Transverse colon (tissue), 4 donors: ENCODE data around the gene NEDD4L. TPM values are rescaled to one million over a fixed set of nuclear protein-coding genes. Genes with fewer than 3 reads are reported as not detected.

Source experiments
- DNase-seq: peaks from one replicate; pipeline ENCODE4 v3.0.0-alpha.2; 2019
- H3K27ac ChIP-seq, 4 donors: fragments of 200-600 bp; sonication (generic); 2 replicates each; pipeline ENCODE4 v1.5.1; 2016 to 2018; ENCODE audit warnings: inconsistent platforms in 4 of 4
- H3K27me3 ChIP-seq: fragments of 200-600 bp; sonication (generic); 2 replicates; pipeline ENCODE4 v1.5.1; 2017; ENCODE audit warnings: inconsistent platforms
- H3K36me3 ChIP-seq, 4 donors: fragments of 200-600 bp; sonication (generic); 2 replicates each; pipeline ENCODE4 v1.5.1; 2017 to 2019; ENCODE audit warnings: inconsistent platforms in 4 of 4
- H3K4me1 ChIP-seq, 4 donors: fragments of 200-600 bp; sonication (generic); 2 replicates each; pipeline ENCODE4 v1.5.1; 2017 to 2020; ENCODE audit warnings: inconsistent platforms in 4 of 4
- H3K4me3 ChIP-seq, 4 donors: fragments of 200-600 bp; sonication (generic); 1 replicate in 1 of 4; 2 replicates in 3 of 4; pipeline versions ENCODE4 v1.5.1 to v1.6.1; 2017 to 2019; ENCODE audit warnings: inconsistent platforms in 4 of 4
- H3K9me3 ChIP-seq, 2 donors: fragments of 200-600 bp; sonication (generic); 2 replicates each; pipeline ENCODE4 v1.5.1; 2017 to 2019; ENCODE audit warnings: inconsistent platforms in 2 of 2
- CTCF ChIP-seq, 5 experiments: fragments of 200-600 bp in 3 of 5; fragments of 450-650 bp in 2 of 5; sonication (generic) in 3 of 5; IDR thresholded peaks; 1 replicate in 2 of 5; 2 replicates in 3 of 5; pipeline ENCODE4 v1.5.1; 2016 to 2017; ENCODE audit warnings: antibody characterized with exemption in 5 of 5, inconsistent platforms in 3 of 5, mild to moderate bottlenecking in 2 of 5, moderate library complexity in 1 of 5
- EP300 ChIP-seq: sonication (generic); formaldehyde crosslinking; IDR thresholded peaks from one replicate; pipeline ENCODE4 v1.6.1; 2017; ENCODE audit warnings: antibody characterized with exemption, low read depth
- POLR2A ChIP-seq: fragments of 450-650 bp; IDR thresholded peaks from one replicate; pipeline ENCODE4 v1.6.1; 2016; ENCODE audit warnings: antibody characterized with exemption, mild to moderate bottlenecking, moderate library complexity
- POLR2AphosphoS5 ChIP-seq, 3 donors: sonication (generic); formaldehyde crosslinking; IDR thresholded peaks; one replicate each; pipeline ENCODE4 v1.6.1; 2016; ENCODE audit warnings: antibody characterized with exemption in 3 of 3
- WGBS, 2 donors: methylation state at CpG; one replicate each; pipeline ENCODE4 v1.1.5; 2018; ENCODE audit warnings: low coverage in 1 of 2; 5-methylcytosine and 5-hydroxymethylcytosine counted together
- in situ Hi-C, 4 donors: fragments of 200-750 bp; cut with MboI; loops; one replicate each; pipeline versions ENCODE4 v1.15.0 to v1.15.1; 2017; ENCODE audit warnings: low sequenced_read_pairs in 3 of 4, low pct_ligation_motif_present in 1 of 4, low pct_unique_long_range_greater_than_20kb in 1 of 4
- intact Hi-C: fragments of 100-400 bp; cut with DNase I; formaldehyde crosslinking; loops from one replicate; pipeline ENCODE4 v1.15.1; 2023; ENCODE audit warnings: low total_unique reads
- total RNA-seq, 4 donors: library from RNA; depleted of rRNA; stranded (reverse); fragments of >200 nt; gene quantifications; one replicate each; pipeline ENCODE4 v1.1.0, GENCODE V29; 2016

NEDD4L gene
- total RNA-seq, 4 donors from 2014 or later: 217 to 773 (median 305) TPM

GRCh38 chr18:58125756-58126155 lies 81.7 kb downstream of the NEDD4L start:
- Histone ChIP-seq H3K27ac (no peak overlapping the region), H3K27me3 (no peaks in the 10 kb centered on the region), H3K36me3 (no peaks in the 10 kb centered on the region), H3K4me1 (peaks cover 0 to 18% (median 9%) of the 10 kb centered on the region in 4 donors), H3K9me3 (no peaks in the 10 kb centered on the region), H3K4me3 (no peak overlapping the region)
- no peak for DNase-seq
- WGBS, 2 donors: 90 to 96% methylated on average over 5 to 12 of the region's 12 CpGs
- TF ChIP-seq POLR2AphosphoS5 (IDR thresholded peaks at IDR 0.05): no peak
- no peak for TF ChIP-seq EP300
- no peak for TF ChIP-seq POLR2A
- in situ Hi-C loops: loop anchor here in 3 of 4 donors (10.0 kb wide), 1 partner anchor 241 kb away; no protein-coding TSS in a partner anchor
- intact Hi-C loops: loop anchor here (10.0 kb wide), 1 partner anchor 241 kb away; no protein-coding TSS in a partner anchor

GRCh38 chr18:58128381-58129374 lies 84.7 kb downstream of the NEDD4L start:
- Histone ChIP-seq H3K36me3 (no peaks in the 10 kb centered on the region), H3K27ac (peak overlapping the region in 2 of 4 donors; percentile 50 to 67), H3K4me1 (peaks cover 0 to 13% (median 9%) of the 10 kb centered on the region in 4 donors), H3K4me3 (no peak overlapping the region), H3K27me3 (no peaks in the 10 kb centered on the region), H3K9me3 (no peaks in the 10 kb centered on the region)
- 49 to 61% methylated on average over 10 to 19 of the region's 19 CpGs for WGBS, 2 donors
- intact Hi-C loops: loop anchor here (10.0 kb wide), 1 partner anchor 244 kb away; no protein-coding TSS in a partner anchor
- TF ChIP-seq POLR2AphosphoS5 (IDR thresholded peaks at IDR 0.05): peak in 1 of 3 donors; percentile 30
- TF ChIP-seq EP300: no peak
- in situ Hi-C loops: loop anchor here in 3 of 4 donors (10.0 kb wide), 1 partner anchor 244 kb away; no protein-coding TSS in a partner anchor
- peak; percentile 64 for DNase-seq

- H3K4me3 ChIP-seq: no peak overlapping the region
- no peaks in the 10 kb centered on the region for H3K36me3 ChIP-seq
- no peak overlapping the region for H3K27ac ChIP-seq
- H3K27me3 ChIP-seq: no peaks in the 10 kb centered on the region
- intact Hi-C loops (no loop called here), in situ Hi-C loops (no loop called here)
- WGBS, 2 donors: 56 to 67% methylated on average over 6 to 8 of the region's 8 CpGs
- no peak for DNase-seq
- H3K4me1 ChIP-seq: peaks cover 0 to 22% (median 13%) of the 10 kb centered on the region in 4 donors
- TF ChIP-seq EP300: no peak
- H3K9me3 ChIP-seq: no peaks in the 10 kb centered on the region
Measured at GRCh38 chr18:58132595-58133261, 88.7 kb downstream of the NEDD4L start.

GRCh38 chr18:58135183-58135641 lies 91.2 kb downstream of the NEDD4L start:
- in situ Hi-C loops (no loop called here), intact Hi-C loops (no loop called here)

More at GRCh38 chr18:58135183-58135641, 91.2 kb downstream of the NEDD4L start:
- TF ChIP-seq POLR2AphosphoS5 (IDR thresholded peaks at IDR 0.05): no peak
- no peak for TF ChIP-seq EP300
- no peak for TF ChIP-seq CTCF (IDR thresholded peaks at IDR 0.05)
- TF ChIP-seq POLR2A: no peak
- 58 to 59% methylated on average over 5 to 7 of the region's 7 CpGs for WGBS, 2 donors
- Histone ChIP-seq H3K27ac (no peak overlapping the region), H3K4me3 (no peak overlapping the region), H3K36me3 (no peaks in the 10 kb centered on the region), H3K27me3 (no peaks in the 10 kb centered on the region), H3K9me3 (no peaks in the 10 kb centered on the region), H3K4me1 (peaks cover 0 to 11% (median 4%) of the 10 kb centered on the region in 4 donors)
- DNase-seq: peak; percentile 4
